Muscle of back (tissue), 11 donors: Measurements from ENCODE around the gene KAZN. TPM values are rescaled to one million over a fixed set of nuclear protein-coding genes. Genes with fewer than 3 reads are reported as not detected.
A peak's percentile ranks its signal among the peaks of the same experiment; 100 is the strongest.

Experiments
- DNase-seq, 3 donors: peaks; one replicate each; pipeline versions ENCODE4 v3.0.0 to v3.0.0-alpha.2; 2013
- polyA plus RNA-seq, 10 donors: library from polyadenylated mRNA; unstranded; fragments of 120-200 nt; gene quantifications; one replicate each; pipeline ENCODE4 v1.2.1, GENCODE V29; 2013; ENCODE audit not compliant: insufficient read length in 10 of 10

KAZN gene
- polyA plus RNA-seq, 10 donors: 10.8 to 16.9 (median 13.7) TPM

- no peak for DNase-seq
Measured at GRCh38 chr1:15001317-15001915, 402.9 kb downstream of the KAZN start.

- DNase-seq: no peak
Measured at GRCh38 chr1:15002325-15002724, 403.8 kb downstream of the KAZN start.

DNA sequence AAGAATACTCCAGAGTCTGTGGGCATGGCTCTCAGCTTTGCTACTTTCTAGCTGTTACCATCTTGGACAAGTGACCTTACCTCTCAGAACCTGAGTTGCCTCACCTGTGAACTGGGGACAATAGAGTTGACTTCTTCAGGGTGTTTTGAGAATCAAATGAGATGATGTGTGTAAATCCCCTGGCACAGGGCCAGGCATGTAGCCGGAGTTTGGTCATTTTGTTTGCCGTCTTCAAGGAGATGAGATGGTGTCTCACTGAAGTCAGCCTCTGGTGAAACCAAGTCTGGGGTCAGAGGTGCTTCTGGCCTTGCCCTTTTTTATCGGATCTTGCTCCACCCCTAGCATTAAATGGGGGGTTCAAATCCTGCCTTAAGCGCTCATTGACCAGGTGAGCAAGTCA, 405.9 kb downstream of the KAZN start:
- no peak for DNase-seq

- DNase-seq: no peak
Measured at GRCh38 chr1:15005116-15005515, 406.6 kb downstream of the KAZN start.

DNA sequence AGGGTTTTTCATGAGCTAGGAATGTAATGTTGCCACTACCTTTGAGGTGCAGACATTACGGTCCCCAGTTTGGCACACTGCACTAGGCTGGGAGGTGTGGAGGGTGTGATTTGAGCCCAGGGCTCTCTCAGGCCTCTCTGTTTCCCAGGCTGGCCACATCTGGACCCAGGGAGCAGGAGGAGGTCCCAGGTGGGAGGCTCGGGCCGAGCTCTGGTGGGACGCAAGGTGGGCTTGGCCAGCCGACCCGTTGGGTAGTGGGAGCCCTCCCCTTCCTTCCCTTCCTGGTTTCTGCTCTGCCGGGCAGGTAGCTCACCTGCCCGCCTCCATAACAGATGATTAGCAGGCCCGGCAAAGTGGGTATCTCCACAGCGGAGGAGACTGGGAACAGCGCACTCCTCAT, 408.9 kb downstream of the KAZN start:
- DNase-seq: no peak

DNA sequence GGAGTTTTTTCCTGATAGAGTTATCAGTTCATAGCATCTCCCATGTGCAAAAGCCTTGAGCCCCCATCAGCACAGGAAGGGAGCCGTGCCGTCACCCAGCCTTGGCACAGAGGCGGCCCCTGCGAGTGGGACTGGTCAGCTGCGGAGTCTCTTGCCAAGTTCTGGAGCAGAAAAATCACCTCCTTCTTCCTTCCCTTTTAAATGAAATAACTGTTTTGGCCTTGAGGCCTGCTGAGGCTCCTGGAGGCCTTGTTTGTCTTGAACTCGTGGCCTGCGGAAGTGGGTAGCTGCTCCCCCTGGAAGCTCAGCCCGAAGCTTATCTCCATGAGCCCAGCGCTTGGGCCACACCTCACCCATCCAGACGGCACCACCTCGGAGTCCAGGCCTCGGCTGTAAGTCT, 409.4 kb downstream of the KAZN start:
- DNase-seq: no peak

DNA sequence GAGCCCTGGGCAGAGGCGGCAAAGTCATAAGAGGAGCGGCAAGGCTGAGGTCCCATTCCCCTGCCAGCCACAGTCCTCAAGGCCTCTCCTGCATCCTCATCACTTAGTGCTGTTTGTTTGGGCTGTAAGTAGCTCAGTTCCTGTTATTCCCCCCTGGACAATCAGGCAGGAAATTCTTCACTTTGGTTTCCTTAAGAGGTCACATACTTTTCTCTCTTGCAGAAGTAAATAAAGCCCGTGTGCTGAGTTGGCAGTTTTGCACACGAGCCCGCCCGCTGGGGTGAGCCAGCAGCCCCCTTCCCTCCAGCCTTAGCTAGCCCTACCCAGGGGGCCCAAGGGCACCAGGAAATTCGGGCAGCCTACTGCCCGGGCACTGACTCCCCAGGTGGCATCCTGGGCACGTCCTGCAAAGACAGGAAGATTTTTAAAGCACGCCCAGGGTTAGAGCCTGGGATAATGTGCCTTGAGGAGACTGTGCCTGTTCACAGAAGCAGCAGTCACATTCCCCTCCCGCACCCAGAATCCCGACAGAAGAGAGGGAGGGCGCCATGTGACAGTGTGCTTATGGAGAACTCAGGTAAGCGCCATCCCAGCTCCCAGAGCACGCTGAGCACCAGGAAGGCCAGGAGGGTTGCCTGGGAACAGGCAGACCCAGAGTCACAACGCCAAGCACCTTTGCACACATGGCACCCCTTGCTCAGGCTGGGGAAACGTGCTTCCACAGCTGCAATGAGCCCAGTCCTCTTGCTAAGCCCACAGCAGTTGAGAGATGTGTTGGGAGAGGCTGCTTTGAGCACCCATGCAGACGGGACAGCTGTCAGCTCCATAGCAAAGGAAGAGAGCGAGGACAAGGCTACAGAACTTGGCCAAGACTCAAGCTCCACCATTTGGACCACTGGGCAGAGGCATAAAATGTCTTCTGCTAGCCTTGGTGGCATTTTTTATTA, 410.6 kb downstream of the KAZN start:
- DNase-seq: peak in 1 of 3 donors; percentile 54

DNA sequence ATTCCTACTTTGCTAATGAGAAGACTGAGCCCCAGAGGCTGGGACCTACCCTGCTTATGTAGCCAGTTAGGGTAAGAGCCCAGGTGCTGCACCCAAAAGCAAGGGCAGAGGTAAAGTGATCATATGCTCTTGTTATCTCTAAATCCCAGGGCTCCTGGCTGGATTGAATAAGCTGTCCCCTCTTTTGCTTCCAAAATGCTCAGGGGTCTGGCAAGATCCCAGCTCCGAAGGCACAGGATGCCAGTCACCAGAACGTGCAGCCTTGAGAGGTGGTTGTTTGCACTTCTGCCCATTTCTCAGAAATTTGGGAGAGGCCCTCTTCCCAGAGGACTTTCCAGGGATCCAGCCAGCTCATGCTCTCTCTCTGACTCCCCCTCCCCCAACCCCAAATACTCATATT, 412.7 kb downstream of the KAZN start:
- DNase-seq: no peak

- DNase-seq: no peak
Measured at GRCh38 chr1:15011661-15012060, 413.2 kb downstream of the KAZN start.

GRCh38 chr1:15012822-15013221, 414.3 kb downstream of the KAZN start:
- DNase-seq: no peak

DNA sequence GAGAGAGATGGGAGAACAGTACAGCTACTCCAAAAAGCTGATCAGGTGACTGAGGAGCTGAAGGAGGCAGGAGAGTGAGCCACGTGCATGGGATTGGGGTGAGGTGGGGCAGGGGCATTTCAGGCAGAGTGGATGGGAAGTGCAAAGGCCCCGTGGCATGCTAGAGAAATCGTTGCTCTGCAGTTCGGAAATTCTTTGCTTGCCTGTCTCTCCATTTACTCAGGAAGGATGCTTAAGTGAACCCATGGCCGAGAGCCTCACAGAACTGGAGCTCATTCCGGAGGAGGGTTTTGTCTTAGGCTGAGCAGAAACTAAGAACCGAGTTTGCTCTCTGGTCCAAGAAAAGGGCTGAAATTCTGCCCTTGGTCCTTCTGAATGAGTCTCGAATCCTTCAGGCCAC, 415.3 kb downstream of the KAZN start:
- no peak for DNase-seq

GRCh38 chr1:15014516-15014915, 416.0 kb downstream of the KAZN start:
- DNase-seq: no peak

GRCh38 chr1:15016001-15016400, 417.5 kb downstream of the KAZN start:
- no peak for DNase-seq

GRCh38 chr1:15016526-15016925, 418.0 kb downstream of the KAZN start:
- no peak for DNase-seq

GRCh38 chr1:15017120-15017519, 418.6 kb downstream of the KAZN start:
- no peak for DNase-seq

DNA sequence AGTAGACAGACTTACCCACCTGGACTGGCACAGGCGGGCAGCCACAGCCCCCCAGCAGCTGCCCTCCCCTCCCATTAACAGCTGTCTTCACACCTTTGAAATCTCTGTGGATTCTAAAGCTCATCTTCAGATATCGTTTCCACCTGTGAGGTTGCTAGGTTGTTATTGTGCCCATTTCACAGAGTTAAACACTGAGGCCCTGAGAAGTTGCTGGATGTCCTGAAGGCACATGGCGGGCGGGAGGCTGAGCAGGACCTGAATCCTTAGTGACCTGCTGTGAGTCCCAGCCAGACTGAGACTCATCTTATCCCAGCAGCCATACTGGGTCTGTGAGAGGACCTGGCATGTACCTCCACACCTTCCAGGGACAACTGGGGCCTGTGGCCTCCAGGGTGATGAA, 420.3 kb downstream of the KAZN start:
- no peak for DNase-seq

GRCh38 chr1:15020943-15021745, 422.7 kb downstream of the KAZN start:
- no peak for DNase-seq

DNA sequence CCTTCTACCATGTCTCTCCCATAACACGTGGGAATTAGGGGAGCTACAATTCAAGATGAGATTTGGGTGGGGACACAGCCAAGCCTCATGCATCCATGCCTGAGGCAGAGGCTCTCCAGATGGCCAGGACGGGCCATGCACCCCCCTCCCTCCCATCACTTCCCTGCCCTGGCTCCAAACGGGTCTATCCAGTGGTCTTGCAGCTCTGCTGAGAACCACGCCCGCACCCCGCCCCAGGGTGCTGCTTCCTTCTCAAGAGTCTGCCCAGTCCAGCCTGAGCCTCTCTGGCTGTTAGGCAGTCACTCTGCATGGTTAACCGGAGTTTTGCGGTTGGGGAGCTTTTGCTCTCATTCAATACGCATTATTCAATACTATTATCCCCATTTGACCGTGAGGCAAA, 423.6 kb downstream of the KAZN start:
- no peak for DNase-seq

DNA sequence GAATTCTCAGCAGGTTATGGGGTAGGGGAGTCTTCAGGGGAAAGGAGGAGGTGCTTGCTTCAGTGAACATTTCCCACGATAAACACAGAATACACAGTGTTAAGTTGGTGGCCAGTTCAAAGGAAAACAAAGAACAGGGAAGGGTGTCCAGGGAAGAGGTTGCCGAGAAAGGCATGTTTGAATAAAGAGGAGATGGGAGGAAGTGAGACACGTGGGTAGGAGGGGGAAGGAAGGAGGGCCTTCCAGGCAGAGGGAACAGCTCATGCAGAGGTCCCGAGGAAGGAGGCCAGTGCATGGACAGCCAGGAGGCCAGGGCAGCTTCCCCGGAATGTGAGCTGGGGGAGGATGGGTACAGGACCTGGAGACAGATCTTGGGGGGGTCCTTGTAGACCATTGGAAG, 424.7 kb downstream of the KAZN start:
- no peak for DNase-seq

- no peak for DNase-seq
Measured at GRCh38 chr1:15023976-15024375, 425.5 kb downstream of the KAZN start.

DNA sequence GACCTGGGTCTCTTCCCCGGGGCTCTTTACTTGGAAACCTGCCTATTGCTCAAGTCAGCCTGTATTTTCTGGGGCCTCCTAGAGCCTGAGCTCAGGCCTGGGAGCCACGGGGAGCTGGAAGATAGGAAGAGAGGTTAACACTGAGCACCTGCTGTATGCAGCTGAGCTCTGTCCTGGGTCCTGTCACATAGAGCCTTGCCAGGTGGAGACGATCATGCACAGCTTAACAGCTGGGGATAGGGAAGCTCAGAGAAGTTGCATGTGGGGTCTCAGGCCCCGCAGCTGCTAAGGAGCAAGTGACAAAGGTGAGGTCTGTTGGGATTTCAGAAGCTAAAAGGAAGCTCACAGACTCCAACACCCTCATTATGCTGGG, 427.6 kb downstream of the KAZN start:
- DNase-seq: peak in 1 of 3 donors; percentile 36

DNA sequence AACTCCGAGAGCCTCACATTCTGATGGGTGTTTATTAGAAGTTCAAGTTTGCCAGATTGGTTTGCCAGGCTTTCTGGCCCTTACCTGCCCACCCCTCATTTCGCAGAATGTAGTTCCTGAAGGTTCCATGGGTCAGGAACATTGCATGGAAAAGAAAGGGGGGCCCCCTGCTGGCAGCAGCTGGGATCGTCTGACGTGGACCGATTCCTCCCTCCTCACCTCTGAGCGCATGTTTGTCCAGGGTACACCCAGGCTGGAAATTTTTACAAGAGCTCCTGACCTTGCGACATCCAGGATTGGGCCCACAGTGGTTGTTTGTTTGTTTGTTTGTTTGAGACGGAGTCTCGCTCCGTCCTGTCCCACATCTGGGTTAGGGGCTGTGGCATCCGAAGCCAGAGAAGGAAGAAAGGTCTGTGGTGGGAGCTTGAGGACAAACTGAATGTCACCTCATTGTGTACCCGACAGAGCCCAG, 429.1 kb downstream of the KAZN start:
- peak; percentile 36 to 73 (median 57) for DNase-seq
